Caco-2 (cell line): ENCODE measurements around the gene EMD. TPM values are rescaled to one million over a fixed set of nuclear protein-coding genes. Genes with fewer than 3 reads are reported as not detected.

Experiments
- BruUV-seq: library from RNA; stranded (reverse); fragments of 400-500 nt; replicated peaks from 2 replicates; lab custom pipeline; 2021; lab: Mats Ljungman, UMichigan
- CTCF ChIA-PET: fragments of 300-600 bp; sonication (Branson Sonifier 250); formaldehyde crosslinking; loops from one replicate; lab custom pipeline; 2022; ENCODE audit warnings: antibody characterized with exemption; lab: Charles Lee
- POLR2A ChIA-PET: fragments of 300-600 bp; sonication (Branson Sonifier 250); formaldehyde crosslinking; loops from one replicate; lab custom pipeline; 2022; ENCODE audit warnings: antibody characterized with exemption; lab: Charles Lee
- DNase-seq, 2 experiments: peaks; one replicate each; pipeline versions ENCODE4 v3.0.0 to v3.0.0-alpha.2; 2020 to 2022
- H3K27me3 ChIP-seq: replicated peaks from 2 replicates; pipeline ENCODE4 v1.6.0; 2011; ENCODE audit warnings: low read length; ENCODE audit not compliant: control insufficient read depth, insufficient read depth
- H3K36me3 ChIP-seq: 2 replicates; pipeline ENCODE4 v1.5.1; 2011; ENCODE audit warnings: low read length; ENCODE audit not compliant: control insufficient read depth, insufficient read depth
- H3K4me1 ChIP-seq: fragments of 250-450 bp; sonication (Bioruptor Pico); 2 replicates; pipeline ENCODE4 v1.5.1; 2020; ENCODE audit warnings: mild to moderate bottlenecking
- H3K4me3 ChIP-seq: 2 replicates; pipeline ENCODE4 v1.5.1; 2011; ENCODE audit warnings: low read depth, mild to moderate bottlenecking, control low read depth, low read length
- H3K9me3 ChIP-seq: fragments of 250-450 bp; sonication (Bioruptor Pico); 2 replicates; pipeline ENCODE4 v1.5.1; 2020; ENCODE audit warnings: mild to moderate bottlenecking, moderate library complexity
- H3K27ac Mint-ChIP-seq: one replicate; pipeline ENCODE4 v1.8.0; 2022; ENCODE audit warnings: mixed read lengths; ENCODE audit not compliant: unreplicated experiment
- H3K27me3 Mint-ChIP-seq: one replicate; pipeline ENCODE4 v1.8.0; 2022; ENCODE audit warnings: mixed read lengths; ENCODE audit not compliant: insufficient read depth, unreplicated experiment
- H3K36me3 Mint-ChIP-seq: one replicate; pipeline ENCODE4 v1.8.0; 2022; ENCODE audit warnings: mild to moderate bottlenecking, mixed read lengths; ENCODE audit not compliant: insufficient read depth, unreplicated experiment
- H3K4me1 Mint-ChIP-seq: one replicate; pipeline ENCODE4 v1.8.0; 2022; ENCODE audit warnings: low read depth, mixed read lengths; ENCODE audit not compliant: unreplicated experiment
- H3K4me3 Mint-ChIP-seq: one replicate; pipeline ENCODE4 v1.8.0; 2022; ENCODE audit warnings: mild to moderate bottlenecking, moderate library complexity, mixed read lengths; ENCODE audit not compliant: unreplicated experiment
- H3K9me3 Mint-ChIP-seq: one replicate; pipeline ENCODE4 v1.8.0; 2022; ENCODE audit warnings: mixed read lengths; ENCODE audit not compliant: unreplicated experiment
- CTCF ChIP-seq, 2 experiments: fragments of 200-600 bp in 1 of 2; IDR thresholded peaks; 1 replicate in 1 of 2; 2 replicates in 1 of 2; pipeline versions ENCODE4 v1.5.1 to v1.8.0; 2011 to 2022; ENCODE audit warnings: antibody characterized with exemption in 1 of 2, control low read depth in 1 of 2, inconsistent platforms in 1 of 2, low read depth in 1 of 2, low read length in 1 of 2, mild to moderate bottlenecking in 1 of 2, moderate library complexity in 1 of 2; ENCODE audit not compliant: insufficient read depth in 1 of 2, severe bottlenecking in 1 of 2, unreplicated experiment in 1 of 2
- intact Hi-C: fragments of 100-400 bp; cut with micrococcal nuclease; formaldehyde crosslinking; loops from one replicate; pipeline ENCODE4 v1.10.0; 2022; ENCODE audit not compliant: unreplicated experiment
- total RNA-seq: library from RNA; stranded (reverse); gene quantifications from 2 replicates; pipeline ENCODE4 v1.2.3, GENCODE V29; 2022

EMD gene
- total RNA-seq, 1 experiment from 2014 or later: 70.1 TPM

- Histone ChIP-seq H3K36me3 (peaks cover 3% of the 10 kb centered on the region), H3K27me3 (no peaks in the 10 kb centered on the region), H3K4me3 (no peak overlapping the region), H3K4me1 (no peaks in the 10 kb centered on the region), H3K9me3 (no peaks in the 10 kb centered on the region)
- no peaks in the 10 kb centered on the region for H3K27me3 Mint-ChIP-seq
- TF ChIP-seq CTCF (IDR thresholded peaks at IDR 0.05; ENCODE audit: insufficient read depth in 1 of 2, low read depth in 1 of 2, low read length in 1 of 2, severe bottlenecking in 1 of 2, unreplicated experiment in 1 of 2): no peak
- no peak overlapping the region for H3K27ac Mint-ChIP-seq
- ChIA-PET POLR2A (no interaction called here), CTCF (no interaction called here)
- BruUV-seq: no TSS peak
- H3K36me3 Mint-ChIP-seq: peaks cover 86% of the 10 kb centered on the region
- no peak for DNase-seq
- H3K4me1 Mint-ChIP-seq: no peaks in the 10 kb centered on the region
- intact Hi-C loops: no loop called here
- H3K9me3 Mint-ChIP-seq: no peaks in the 10 kb centered on the region
- no peak overlapping the region for H3K4me3 Mint-ChIP-seq
Measured at GRCh38 chrX:154358011-154358410, 21.1 kb upstream of the EMD start.

GRCh38 chrX:154358829-154359228 lies 20.3 kb upstream of the EMD start:
- H3K4me3 ChIP-seq: no peak overlapping the region
- no peaks in the 10 kb centered on the region for H3K9me3 Mint-ChIP-seq
- POLR2A ChIA-PET: no interaction called here
- no peaks in the 10 kb centered on the region for H3K27me3 Mint-ChIP-seq
- peaks cover 3% of the 10 kb centered on the region for H3K36me3 ChIP-seq
- no peak for DNase-seq
- peak overlapping the region; percentile 81 for H3K27ac Mint-ChIP-seq
- no peak for TF ChIP-seq CTCF (IDR thresholded peaks at IDR 0.05; ENCODE audit: insufficient read depth in 1 of 2, low read depth in 1 of 2, low read length in 1 of 2, severe bottlenecking in 1 of 2, unreplicated experiment in 1 of 2)
- no peaks in the 10 kb centered on the region for H3K9me3 ChIP-seq
- H3K36me3 Mint-ChIP-seq: peaks cover 85% of the 10 kb centered on the region
- CTCF ChIA-PET: no interaction called here
- intact Hi-C loops: no loop called here
- no peaks in the 10 kb centered on the region for H3K4me1 ChIP-seq
- peak overlapping the region; percentile 25 for H3K4me3 Mint-ChIP-seq
- no TSS peak for BruUV-seq
- no peaks in the 10 kb centered on the region for H3K4me1 Mint-ChIP-seq
- H3K27me3 ChIP-seq: no peaks in the 10 kb centered on the region

GRCh38 chrX:154359362-154360154 lies 19.5 kb upstream of the EMD start:
- DNase-seq: no peak
- Mint-ChIP-seq H3K36me3 (peaks cover 84% of the 10 kb centered on the region), H3K9me3 (no peaks in the 10 kb centered on the region), H3K27ac (no peak overlapping the region), H3K4me1 (no peaks in the 10 kb centered on the region), H3K27me3 (no peaks in the 10 kb centered on the region), H3K4me3 (no peak overlapping the region)
- no peak for TF ChIP-seq CTCF (IDR thresholded peaks at IDR 0.05; ENCODE audit: insufficient read depth in 1 of 2, low read depth in 1 of 2, low read length in 1 of 2, severe bottlenecking in 1 of 2, unreplicated experiment in 1 of 2)
- BruUV-seq: TSS peak; percentile 19
- CTCF ChIA-PET: no interaction called here
- Histone ChIP-seq H3K9me3 (no peaks in the 10 kb centered on the region), H3K36me3 (peaks cover 3% of the 10 kb centered on the region), H3K4me1 (no peaks in the 10 kb centered on the region), H3K4me3 (no peak overlapping the region), H3K27me3 (no peaks in the 10 kb centered on the region)
- POLR2A ChIA-PET: no interaction called here
- intact Hi-C loops: no loop called here
